NCI-H345 treated with DMSO at 0.1 percent for 48 hours (cell line): ENCODE data around the gene ZNF541.
A peak's percentile ranks its signal among the peaks of the same experiment; 100 is the strongest.

Experiments
- DNase-seq: peaks from one replicate; lab custom pipeline; 2025; ENCODE audit not compliant: unreplicated experiment; lab: John Stamatoyannopoulos, UW

ZNF541 gene, protein sequence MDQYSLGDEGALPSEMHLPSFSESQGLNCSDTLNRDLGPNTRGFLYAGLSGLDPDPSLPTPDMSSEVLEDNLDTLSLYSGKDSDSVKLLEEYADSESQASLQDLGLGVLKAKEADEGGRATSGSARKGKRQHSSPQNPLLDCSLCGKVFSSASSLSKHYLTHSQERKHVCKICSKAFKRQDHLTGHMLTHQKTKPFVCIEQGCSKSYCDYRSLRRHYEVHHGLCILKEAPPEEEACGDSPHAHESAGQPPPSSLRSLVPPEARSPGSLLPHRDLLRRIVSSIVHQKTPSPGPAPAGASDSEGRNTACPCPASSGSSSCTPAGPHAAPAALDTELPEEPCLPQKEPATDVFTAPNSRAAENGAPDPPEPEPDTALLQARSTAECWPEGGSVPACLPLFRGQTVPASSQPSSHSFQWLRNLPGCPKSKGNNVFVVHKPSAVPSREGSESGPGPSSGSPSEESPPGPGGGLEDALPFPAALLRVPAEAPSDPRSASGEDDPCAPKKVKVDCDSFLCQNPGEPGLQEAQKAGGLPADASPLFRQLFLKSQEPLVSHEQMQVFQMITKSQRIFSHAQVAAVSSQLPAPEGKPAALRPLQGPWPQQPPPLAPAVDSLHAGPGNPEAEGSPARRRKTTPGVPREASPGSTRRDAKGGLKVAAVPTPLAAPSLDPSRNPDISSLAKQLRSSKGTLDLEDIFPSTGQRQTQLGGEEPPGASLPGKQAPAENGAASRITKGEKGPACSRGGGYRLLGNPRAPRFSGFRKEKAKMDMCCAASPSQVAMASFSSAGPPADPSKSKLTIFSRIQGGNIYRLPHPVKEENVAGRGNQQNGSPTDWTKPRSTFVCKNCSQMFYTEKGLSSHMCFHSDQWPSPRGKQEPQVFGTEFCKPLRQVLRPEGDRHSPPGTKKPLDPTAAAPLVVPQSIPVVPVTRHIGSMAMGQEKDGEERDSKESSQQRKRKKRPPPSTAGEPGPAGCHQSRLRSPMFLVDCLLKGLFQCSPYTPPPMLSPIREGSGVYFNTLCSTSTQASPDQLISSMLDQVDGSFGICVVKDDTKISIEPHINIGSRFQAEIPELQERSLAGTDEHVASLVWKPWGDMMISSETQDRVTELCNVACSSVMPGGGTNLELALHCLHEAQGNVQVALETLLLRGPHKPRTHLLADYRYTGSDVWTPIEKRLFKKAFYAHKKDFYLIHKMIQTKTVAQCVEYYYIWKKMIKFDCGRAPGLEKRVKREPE (N-terminal part only)

DNA sequence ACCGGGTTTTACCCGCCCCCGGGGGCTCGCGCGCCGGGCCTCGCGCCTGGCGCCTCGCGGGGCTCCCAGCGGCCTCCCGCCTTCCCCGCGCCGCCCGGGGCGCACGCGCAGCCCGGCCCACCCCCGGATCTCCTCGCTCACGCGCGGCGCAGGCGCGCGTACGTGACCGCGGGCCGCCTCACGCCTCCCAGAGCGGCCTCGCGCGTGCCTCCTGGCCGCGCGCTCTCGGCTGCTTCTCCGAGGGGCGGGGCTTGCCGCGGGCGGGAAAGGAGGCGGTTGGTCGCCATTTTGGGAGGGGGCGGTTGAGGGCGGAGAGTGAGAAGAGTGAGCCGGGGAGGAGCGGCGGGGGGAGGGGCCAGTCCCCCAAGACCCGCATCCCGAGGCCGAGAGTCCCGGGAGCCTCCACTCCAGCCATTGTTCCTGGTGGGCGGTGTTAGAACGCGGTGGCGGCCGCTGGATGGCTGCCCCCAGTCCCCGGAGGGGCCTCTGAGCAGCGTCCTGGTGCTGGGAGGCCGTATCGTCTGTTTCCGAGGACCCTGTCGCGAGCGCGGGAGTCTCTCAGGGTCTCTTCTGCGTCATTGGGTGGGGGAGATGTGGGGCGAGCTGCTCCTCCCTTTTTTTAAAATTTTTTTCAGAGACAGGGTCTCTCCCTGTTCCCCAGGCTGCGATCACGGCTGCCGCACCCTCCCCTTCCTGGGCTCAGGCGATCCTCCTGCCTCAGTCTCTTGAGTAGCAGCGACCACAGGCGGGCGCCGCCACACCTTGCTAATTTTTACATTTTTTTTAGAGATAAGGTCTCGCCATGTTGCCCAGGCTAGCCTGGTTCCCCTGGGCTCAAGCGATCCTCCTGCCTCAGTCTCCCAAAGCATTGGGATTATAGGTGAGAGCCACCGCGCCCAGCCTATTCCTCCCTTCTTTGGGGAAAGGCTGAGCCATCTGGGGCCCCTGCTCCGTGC is at the start of gene ZNF541:
TSS of gene ZNF541 (minus strand) at position 78 of the 956 bp plus-strand sequence. CDS start 17,292 bp downstream, outside the sequence.
- DNase-seq: no peak

DNA sequence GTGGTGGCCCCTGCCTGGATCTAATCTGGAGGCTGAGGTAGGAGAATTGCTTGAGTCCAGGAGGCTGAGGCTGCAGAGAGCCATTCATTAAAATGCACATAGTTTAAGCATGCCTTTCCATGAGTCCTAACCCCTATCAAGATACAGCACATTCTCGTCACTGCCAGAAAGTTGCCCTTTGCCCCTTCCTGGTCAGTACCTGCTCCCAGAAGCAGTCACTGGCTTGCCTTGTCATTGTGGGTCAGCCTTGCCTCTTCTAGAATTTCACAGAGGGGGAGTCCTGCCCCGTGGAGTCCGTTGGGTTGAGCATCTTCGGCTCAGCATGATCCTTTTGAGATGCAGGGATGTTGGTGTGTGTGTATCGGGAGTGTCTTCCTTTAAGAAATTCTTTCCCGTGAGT is 46.8 kb upstream of the ZNF541 start:
- no peak for DNase-seq

DNA sequence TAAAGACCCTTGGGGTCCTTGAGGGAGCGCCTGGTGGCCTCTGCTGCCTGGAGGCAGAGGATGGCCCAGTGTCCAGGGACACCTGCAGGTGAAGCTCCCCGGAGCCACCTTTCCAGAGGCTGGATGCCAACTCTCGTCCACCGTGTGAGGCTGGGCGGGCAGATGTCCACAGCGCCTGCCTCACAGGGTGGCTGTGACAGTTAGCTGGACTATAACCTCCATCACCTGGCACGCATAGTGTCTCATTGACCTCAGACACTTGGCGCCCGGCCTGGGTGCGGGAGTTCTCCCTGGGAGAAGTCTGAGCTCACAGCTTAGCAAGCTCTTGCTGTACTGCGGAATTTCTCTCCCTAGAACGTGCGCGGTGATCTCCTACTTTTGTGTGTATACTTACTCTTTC is 45.8 kb upstream of the ZNF541 start:
- no peak for DNase-seq

DNA sequence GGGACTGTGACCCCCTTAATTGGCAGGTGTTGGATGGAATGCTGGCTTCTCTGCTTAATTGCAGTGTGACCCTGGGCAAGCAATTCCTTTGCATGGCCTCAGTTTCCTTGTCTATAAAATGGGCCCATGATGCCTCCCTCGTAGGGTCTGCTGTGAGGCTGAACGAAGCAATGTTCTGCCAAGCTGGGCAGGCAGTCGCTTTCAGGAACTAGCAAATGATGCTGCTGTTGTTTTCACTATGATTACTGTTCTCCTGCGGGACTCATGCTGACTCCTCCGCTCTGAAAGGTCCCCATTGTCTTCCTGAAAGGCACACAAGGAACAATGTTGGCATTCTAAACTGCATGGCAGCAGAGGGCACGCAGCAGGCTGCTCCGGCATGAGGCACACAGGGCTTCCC is 42.8 kb upstream of the ZNF541 start:
- no peak for DNase-seq

DNA sequence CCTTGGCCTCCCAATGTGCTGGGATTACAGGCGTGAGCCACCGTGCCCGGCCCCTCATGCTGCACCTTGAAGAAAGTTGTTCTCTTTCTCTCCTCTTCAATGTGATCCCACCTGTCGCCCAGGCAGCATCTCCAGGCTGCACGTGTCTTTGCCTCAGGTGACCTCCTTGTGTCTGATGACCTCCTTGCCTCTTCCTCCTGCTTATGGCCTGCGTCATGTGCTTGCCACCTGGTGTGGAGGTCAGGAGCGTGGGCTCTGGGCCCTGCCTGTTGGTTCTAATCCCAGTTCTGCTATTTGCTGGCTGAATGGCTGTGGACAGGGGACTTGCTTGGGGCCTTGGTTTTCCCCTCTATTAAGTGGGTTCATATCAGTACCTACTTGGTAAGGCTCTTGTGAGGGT is 42.3 kb upstream of the ZNF541 start:
- DNase-seq: no peak

DNA sequence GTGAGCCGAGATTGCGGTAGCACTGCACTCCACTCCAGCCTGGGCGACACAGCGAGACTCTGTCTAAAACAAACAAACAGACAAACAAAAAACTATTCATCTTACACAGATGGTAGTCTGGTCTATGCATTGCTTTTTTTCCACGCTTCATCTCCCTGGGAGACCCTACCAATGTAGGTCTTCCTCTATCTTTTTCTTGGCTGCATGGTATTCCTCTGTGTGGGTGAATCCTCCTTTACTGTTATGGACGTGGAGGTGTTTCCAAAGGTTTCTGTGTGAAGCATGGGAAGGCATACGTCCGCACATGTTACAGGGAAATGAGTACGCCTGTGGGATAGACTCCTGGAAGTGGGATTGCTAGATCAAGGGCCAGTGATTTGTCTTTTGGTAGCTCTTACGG is 41.6 kb upstream of the ZNF541 start:
- no peak for DNase-seq

DNA sequence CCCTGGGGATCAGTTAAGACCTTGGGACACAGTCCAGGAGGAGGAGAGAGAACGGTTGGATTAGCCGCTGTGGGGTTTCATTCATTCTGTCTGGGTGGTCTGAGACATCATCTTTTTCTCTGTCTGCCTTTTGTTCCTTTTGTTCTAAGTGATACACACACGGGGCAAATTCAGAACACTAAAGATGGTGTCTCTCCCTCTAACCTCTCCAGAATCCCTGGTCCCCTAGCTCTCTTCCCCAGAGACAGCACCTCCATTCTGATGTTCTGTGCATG is 41.0 kb upstream of the ZNF541 start:
- no peak for DNase-seq

DNA sequence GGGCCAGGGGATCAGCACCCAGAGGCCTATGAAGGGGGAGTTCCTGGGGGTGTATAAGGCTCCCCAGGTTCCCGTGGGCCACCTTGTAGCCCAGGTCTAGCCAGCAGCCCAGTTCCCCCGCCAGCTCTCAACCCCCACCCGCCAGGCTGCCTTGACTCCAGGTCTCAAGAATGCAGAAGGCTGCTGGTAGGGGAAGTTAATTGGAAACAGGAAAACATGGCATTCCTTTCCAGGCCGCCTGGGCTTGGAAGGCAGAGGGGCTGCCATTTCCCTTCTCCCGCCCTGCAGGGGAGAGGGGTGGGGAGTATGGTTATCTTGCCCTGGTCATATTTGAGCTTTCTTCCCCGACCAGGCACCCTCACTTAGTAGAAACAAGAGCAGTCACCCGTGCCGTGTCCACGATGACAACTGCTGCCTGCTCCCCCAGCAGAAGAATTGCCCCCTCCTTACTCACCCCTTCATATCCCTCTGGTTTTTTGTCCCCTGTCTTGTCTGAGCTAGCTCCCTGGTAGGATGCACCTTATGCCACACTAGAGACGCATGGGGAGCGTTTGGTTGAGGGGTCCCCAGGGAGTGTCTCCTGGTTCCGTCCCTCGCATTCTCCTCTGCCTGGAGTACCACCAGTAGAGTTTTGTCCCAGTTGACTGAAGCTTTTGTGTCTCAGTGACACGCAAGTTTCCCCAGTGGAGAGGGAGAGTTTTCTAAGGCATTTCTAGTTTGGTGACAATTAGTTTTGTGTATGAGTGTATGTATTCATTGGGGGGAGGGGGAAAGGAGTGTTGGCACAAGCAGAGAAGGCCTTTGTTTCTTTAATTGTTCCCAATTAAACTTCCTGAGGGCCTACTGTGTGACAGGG is 40.4 kb upstream of the ZNF541 start:
- no peak for DNase-seq

DNA sequence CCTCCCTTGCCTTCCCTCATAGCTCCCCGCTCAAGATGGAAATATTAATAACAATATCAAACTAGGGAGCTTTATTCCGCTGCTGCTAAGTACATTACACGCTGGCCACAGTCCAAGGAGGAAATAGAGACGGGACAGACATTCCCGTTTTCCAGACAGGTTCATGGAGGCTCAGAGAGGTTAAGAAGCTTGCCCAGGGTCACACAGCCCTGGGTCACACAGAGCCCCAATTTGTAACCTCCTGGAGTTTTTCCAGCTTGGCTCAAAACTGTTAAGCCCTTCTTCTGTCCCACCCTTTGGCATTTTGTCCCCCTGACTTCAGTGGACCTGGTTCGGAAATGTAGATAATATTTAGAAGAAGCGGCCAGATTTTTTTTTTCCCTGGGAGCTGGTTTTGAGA is 38.0 kb upstream of the ZNF541 start:
- DNase-seq: no peak

DNA sequence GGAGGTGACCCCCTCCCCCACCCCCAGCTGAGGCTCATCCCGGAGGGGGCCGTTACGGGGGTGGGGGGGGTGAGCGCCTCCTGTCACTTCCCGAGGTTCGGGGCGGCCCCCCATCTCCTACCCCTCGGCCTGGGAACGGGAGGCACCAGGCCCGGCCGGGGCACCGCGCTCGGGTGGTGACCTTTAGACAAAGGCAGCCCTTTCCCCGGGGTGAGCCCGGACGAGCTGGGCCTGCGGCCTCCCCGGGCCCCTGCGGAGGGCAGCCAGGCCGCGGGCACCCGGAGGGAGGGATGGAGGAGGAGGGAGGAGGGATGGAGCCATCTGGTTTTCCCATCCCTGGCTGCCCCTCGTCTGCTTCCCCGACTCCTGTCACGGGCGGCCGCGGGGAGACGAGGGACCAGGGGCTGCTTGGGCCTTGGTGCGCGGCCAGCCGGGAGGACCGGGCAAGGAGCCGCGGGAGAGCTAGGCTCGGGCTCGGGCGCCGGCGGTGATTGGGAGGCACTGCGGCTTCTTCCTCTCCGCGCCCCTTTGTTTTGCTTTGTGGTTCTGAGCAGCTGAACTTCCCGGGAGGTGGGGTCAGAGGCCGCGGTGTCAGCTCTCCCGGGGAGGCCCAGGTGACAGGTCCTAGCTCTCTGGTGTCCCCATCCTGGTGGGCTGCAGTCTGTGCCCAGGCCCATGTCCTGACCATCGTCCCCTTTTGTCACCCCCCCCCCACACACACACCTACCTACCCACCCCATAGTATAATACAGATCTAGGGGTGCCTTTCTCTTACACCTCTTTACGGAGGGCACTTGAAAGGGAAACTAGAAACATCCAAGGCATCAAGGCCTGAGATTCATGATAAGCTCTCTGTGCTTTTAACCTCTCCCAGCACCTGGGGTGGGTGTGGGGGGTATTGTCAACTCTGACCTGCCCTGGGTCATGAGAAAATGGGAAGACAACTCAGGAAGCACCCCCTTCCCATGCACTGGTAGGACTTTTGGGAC is 37.3 kb upstream of the ZNF541 start:
- DNase-seq: no peak

DNA sequence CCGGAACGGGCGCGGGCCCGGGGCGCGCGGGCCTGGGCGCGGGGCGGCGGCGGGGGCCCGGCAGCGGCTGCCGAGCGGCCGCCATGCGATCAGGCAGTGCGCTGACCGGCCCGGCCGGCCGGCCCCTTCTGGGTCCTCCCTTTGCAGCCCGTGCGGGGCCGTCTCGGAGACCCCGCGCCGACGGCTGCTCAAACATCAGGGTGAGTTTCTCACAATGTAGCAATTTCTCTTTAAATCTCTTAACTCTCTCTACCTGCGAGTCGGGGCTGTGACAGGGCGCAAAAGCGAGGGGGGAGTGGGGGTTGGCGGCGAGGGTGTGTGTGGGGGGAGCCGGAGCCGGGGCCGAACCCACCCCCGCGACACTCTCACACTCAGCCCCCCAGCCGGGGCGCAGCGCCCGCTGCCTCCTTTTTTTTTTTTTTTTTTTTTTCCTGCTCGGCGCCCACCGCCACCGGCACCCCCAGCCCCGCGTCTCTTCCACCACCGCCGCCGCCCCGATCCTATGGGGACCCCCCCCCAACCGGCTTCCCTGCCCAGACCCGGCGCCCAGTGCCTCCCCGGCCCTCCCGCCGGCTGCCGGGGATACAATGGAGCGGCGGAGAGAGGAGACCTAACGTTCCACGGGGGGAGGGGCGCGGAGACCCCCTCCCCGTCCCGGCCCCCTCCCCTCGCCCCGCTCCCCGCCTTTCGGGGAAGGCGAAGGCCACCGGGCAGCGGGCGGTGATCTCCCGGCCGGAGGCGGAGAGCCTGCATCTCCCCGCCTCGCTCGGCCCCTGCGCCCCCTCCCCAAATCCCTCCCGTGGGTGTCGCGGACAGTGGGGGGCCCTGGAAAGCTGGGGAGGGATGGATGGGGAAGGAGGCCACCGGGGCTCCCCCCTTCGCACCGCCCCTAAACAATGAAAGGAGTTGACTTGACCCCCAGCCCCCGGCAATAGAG is 36.3 kb upstream of the ZNF541 start, which contains the start of gene BICRA:
TSS of gene BICRA (plus strand) at position 166 of the 937 bp plus-strand sequence. CDS start 64,441 bp downstream, outside the sequence.
- peak; percentile 10 for DNase-seq

DNA sequence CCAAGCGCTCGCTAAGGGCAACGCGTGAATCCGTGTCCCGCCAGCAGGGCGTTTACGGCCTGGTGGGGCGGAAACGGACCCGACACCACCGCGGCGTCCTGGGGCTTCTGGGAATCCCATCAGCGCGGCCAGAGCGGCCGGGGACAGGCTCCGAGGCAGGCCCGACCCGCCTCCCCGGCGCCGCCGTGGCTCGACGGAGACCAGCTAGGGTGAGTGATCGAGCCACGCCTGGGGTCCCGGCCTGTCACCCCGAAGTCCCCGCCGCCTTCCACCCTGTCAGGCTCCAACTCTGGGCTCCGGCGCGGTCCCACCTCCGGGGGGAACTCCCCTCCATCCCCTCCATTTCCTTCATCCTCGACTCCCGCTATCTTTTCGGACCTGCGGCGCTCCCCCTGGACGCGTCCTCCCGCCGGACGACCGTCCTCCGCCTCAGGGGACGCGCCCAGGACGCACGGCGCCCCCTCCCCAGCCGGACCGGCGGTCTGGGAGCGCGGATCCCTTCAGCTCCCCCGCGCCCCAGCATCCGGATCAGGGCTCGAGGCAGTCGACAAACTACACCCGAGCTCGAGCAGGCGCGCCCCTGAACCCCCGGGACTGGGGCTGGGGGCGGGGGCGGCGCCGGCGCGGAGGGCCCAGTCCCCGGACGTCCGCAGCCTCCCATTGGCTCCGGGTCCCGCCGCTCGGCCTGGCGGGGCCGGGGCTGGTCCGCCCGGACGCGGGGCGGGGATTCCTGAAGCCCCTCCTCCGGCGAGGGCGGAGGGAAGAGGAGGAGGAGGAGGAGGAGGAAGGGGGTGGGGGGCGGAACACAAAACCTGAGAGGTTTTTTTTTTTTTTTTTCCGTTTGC is 35.3 kb upstream of the ZNF541 start:
- DNase-seq: peak; percentile 56

DNA sequence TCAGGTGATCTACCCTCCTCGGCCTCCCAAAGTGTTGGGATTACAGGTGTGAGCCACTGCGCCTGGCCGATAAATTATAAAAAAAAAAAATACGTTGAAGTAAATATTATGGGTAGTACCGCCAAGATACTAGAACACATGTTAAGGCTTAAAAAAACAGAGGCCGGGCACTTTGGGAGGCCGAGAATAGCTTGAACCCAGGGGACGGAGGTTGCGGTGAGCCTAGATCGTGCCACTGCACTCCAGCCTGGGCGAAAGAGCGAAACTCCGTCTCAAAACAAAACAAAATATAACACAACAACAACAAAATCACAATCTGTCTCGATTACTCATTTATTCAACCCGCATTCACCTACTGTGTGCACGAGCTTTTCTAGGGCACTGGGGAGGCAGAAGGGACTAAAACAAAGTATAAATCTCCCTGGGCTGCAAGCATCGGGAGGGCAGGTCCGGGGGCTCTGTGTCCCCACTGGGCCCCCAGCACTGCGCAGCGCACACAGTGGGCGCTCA is 34.7 kb upstream of the ZNF541 start:
- DNase-seq: no peak

DNA sequence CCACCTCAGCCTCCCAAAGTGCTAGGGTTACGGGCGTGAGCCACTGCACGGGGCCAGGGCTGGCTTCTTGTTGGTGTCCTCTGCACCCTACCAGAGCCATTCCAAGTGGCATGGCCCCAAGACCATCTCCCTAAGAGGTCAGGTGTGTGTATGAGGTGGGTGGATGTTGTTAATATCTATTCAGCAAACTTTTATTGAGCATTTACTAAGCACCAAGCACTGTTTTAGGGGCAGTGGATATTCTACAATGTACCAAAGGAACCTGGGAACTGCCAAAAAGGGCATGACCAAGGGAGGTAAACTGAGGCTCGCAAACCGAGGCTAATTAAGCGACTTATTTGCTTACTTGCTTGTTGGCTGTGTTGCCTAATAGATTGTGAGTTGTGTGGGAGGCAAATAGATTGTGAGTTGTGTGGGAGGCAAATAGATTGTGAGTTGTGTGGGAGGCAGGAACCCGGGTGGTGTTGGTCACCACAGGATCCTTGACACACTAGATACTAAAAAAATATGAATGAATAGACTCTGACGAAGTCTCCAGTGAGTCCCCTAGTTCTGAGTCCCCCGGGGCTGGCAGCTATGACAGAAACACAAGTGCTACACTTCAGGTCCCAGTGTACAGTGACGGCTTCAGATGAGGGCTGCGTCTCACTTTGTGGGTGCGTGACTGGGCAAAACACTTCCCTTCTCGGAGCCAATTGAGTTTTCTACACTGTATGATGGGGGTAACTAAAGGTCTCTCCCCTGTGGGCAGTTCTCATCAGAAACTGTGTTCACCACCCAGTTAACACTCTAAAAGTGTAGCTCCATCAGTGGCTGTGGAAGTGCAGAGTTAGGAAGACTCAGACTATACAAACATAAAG is 31.0 kb upstream of the ZNF541 start:
- DNase-seq: no peak
